Measurements from ENCODE around the gene STAT2.
"Not testable (repeated sequence)": the region's sequence is repeated elsewhere in the genome, so short reads cannot be mapped to it uniquely, and the experiment has no call there.

GRCh38 chr12:56399466-56399865, 39.6 kb upstream of the STAT2 start:
- TF ChIP-seq CTCF, POLR2A (IDR thresholded peaks at IDR 0.05): not testable (repeated sequence)

All from right lobe of liver (tissue), 4 donors.